Lung (tissue), 12 donors: ENCODE data around the gene FBRSL1. TPM values are rescaled to one million over a fixed set of nuclear protein-coding genes. Genes with fewer than 3 reads are reported as not detected.

ENCODE experiments used
- ATAC-seq: fragments of 200-7000 bp; cut with Tn5 transposase; one replicate; pipeline ENCODE4 v1.9.1; 2020; ENCODE audit warnings: moderate number of reproducible peaks; ENCODE audit not compliant: insufficient read depth, low FRiP score
- DNase-seq, 3 donors: peaks; one replicate each; pipeline ENCODE4 v3.0.0-alpha.2; 2013 to 2017
- H3K27ac ChIP-seq, 2 donors: one replicate each; pipeline ENCODE4 v1.5.1; 2013; ENCODE audit warnings: mild to moderate bottlenecking in 2 of 2, moderate library complexity in 2 of 2, control low read depth in 1 of 2, inconsistent platforms in 1 of 2, low read depth in 1 of 2, low read length in 1 of 2
- H3K27me3 ChIP-seq, 3 donors: one replicate each; pipeline ENCODE4 v1.5.1; 2013; ENCODE audit warnings: low read length in 2 of 3; ENCODE audit not compliant: control insufficient read depth in 3 of 3, insufficient read depth in 3 of 3
- H3K36me3 ChIP-seq, 4 donors: one replicate each; pipeline ENCODE4 v1.5.1; 2013; ENCODE audit warnings: low read length in 4 of 4, mild to moderate bottlenecking in 1 of 4, moderate library complexity in 1 of 4; ENCODE audit not compliant: control insufficient read depth in 4 of 4, insufficient read depth in 4 of 4
- H3K4me1 ChIP-seq, 5 donors: one replicate each; pipeline ENCODE4 v1.5.1; 2013; ENCODE audit warnings: low read length in 5 of 5, mild to moderate bottlenecking in 2 of 5, moderate library complexity in 1 of 5; ENCODE audit not compliant: control insufficient read depth in 5 of 5, insufficient read depth in 5 of 5
- H3K4me3 ChIP-seq: one replicate; pipeline ENCODE4 v1.5.1; 2013; ENCODE audit warnings: mild to moderate bottlenecking, control low read depth, moderate library complexity
- H3K9ac ChIP-seq, 2 donors: one replicate each; pipeline ENCODE4 v1.5.1; 2013; ENCODE audit warnings: low read length in 2 of 2, control low read depth in 1 of 2; ENCODE audit not compliant: insufficient read depth in 1 of 2
- H3K9me3 ChIP-seq, 4 donors: one replicate each; pipeline ENCODE4 v1.5.1; 2013; ENCODE audit warnings: low read length in 3 of 4, mild to moderate bottlenecking in 1 of 4, moderate library complexity in 1 of 4; ENCODE audit not compliant: control insufficient read depth in 4 of 4, insufficient read depth in 3 of 4
- WGBS, 2 donors: extraction: QIAGEN DNeasy Blood & Tissue Kit; methylation state at CpG; one replicate each; pipeline ENCODE4 v1.1.7; 2013; 5-methylcytosine and 5-hydroxymethylcytosine counted together
- polyA plus RNA-seq, 2 donors: library from polyadenylated mRNA; stranded (reverse); fragments of 200-250 nt; gene quantifications; one replicate each; pipeline ENCODE4 v1.2.1, GENCODE V29; 2013
- total RNA-seq, 2 donors: library from RNA; depleted of rRNA in 1 of 2; stranded (reverse); fragments of >200 nt in 1 of 2; gene quantifications; one replicate each; pipeline ENCODE4 v1.2.1, GENCODE V29; 2014 to 2021
- TF ChIP-seq, protein P1 (sequence below): IDR thresholded peaks from 2 replicates; pipeline ENCODE4 v1.5.1; 2012; ENCODE audit warnings: mild to moderate bottlenecking; ENCODE audit errors: control extremely low read depth, extremely low read depth
- donor health status: control.
- donor health status: control.
- donor health status: Bipolar disorder and iron deficiency.
- donor health status: healthy.
- donor health status: DM: yes; HTN: yes; CAD: no.

The FBRSL1 gene
- total and polyA plus RNA-seq, 4 donors, result 10.6 to 56.9 (median 22.3) TPM

DNA sequence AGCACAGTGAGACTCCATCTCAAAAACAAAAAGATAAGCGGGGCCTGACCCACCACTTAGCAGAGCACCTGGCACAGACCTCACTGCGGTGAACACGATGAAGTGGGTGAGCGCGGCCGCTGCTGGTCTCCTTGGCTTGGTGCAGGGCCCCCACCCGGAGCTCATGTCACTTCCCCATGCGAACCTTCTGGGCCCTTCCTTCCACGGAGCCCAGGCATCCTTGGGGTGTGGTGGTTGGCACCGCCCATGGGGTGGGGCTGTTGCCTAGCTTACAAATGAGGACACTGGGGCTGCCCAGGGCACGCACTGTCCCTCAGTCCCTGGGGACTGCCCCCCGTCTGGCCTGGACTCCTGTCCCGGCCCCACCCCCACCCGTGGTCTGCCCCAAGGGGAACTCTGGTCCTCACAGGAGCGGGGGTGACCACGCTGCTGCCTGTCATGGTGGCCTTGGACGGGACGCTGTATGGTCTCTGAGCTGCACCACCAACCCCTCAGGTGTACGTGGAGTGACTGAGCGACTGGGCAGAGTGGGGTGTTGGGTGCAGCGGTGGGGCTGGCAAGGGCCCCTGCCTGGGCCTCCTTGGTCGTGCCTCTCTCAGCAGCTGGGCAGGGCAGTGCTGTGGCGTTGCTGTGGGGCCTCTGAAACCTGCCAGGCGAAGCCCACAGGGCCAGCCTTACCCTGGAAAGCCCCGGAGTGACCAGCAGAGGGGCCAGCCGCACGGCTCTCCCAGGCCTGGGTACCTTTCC lies 15.3 kb downstream of the FBRSL1 start:
- Histone ChIP-seq H3K9me3 (no peaks in the 10 kb centered on the region), H3K9ac (no peak overlapping the region), H3K27ac (peak overlapping the region in 1 of 2 donors; percentile 37), H3K4me3 (no peak overlapping the region), H3K36me3 (peaks cover 0 to 24% (median 7%) of the 10 kb centered on the region in 4 donors), H3K27me3 (no peaks in the 10 kb centered on the region), H3K4me1 (peaks cover 14 to 72% (median 61%) of the 10 kb centered on the region in 5 donors)
- 53 to 67% methylated on average over 27 of the region's 27 CpGs for WGBS, 2 donors
- no peak for DNase-seq
- TF ChIP-seq, protein P1, sequence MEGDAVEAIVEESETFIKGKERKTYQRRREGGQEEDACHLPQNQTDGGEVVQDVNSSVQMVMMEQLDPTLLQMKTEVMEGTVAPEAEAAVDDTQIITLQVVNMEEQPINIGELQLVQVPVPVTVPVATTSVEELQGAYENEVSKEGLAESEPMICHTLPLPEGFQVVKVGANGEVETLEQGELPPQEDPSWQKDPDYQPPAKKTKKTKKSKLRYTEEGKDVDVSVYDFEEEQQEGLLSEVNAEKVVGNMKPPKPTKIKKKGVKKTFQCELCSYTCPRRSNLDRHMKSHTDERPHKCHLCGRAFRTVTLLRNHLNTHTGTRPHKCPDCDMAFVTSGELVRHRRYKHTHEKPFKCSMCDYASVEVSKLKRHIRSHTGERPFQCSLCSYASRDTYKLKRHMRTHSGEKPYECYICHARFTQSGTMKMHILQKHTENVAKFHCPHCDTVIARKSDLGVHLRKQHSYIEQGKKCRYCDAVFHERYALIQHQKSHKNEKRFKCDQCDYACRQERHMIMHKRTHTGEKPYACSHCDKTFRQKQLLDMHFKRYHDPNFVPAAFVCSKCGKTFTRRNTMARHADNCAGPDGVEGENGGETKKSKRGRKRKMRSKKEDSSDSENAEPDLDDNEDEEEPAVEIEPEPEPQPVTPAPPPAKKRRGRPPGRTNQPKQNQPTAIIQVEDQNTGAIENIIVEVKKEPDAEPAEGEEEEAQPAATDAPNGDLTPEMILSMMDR, result no peak
- ATAC-seq, result no peak

- Histone ChIP-seq H3K27me3 (no peaks in the 10 kb centered on the region), H3K4me1 (peaks cover 14 to 66% (median 55%) of the 10 kb centered on the region in 5 donors), H3K36me3 (peaks cover 0 to 28% (median 7%) of the 10 kb centered on the region in 4 donors), H3K4me3 (no peak overlapping the region), H3K9ac (no peak overlapping the region), H3K9me3 (no peaks in the 10 kb centered on the region), H3K27ac (peak overlapping the region in 1 of 2 donors; percentile 37)
- TF ChIP-seq, protein P1, result no peak
- ATAC-seq, result no peak
- WGBS, 2 donors, result 55 to 60% methylated on average over 10 of the region's 10 CpGs
- peak in 1 of 3 donors; percentile 19 for DNase-seq
Observed at GRCh38 chr12:132505852-132506219, 15.9 kb downstream of the FBRSL1 start.

- Histone ChIP-seq H3K4me1 (peaks cover 14 to 59% (median 49%) of the 10 kb centered on the region in 5 donors), H3K9me3 (no peaks in the 10 kb centered on the region), H3K27ac (peak overlapping the region; percentile 45 to 62), H3K36me3 (peaks cover 0 to 33% (median 7%) of the 10 kb centered on the region in 4 donors), H3K4me3 (no peak overlapping the region), H3K9ac (peak overlapping the region in 1 of 2 donors; percentile 77), H3K27me3 (no peaks in the 10 kb centered on the region)
- ATAC-seq, result peak; percentile 48
- WGBS, 2 donors, result 17 to 21% methylated on average over 31 to 32 of the region's 32 CpGs
- peak; percentile 95 to 97 (median 96) for DNase-seq
- TF ChIP-seq, protein P1, result no peak
Observed at GRCh38 chr12:132506328-132507160, 16.6 kb downstream of the FBRSL1 start.
